ENCODE measurements around the gene CBX3. TPM values are rescaled to one million over a fixed set of nuclear protein-coding genes. Genes with fewer than 3 reads are reported as not detected.
"Not testable (repeated sequence)": the region's sequence is repeated elsewhere in the genome, so short reads cannot be mapped to it uniquely, and the experiment has no call there.

The CBX3 gene
- polyA plus RNA-seq, 3 donors = 301 to 320 (median 315) TPM

DNA sequence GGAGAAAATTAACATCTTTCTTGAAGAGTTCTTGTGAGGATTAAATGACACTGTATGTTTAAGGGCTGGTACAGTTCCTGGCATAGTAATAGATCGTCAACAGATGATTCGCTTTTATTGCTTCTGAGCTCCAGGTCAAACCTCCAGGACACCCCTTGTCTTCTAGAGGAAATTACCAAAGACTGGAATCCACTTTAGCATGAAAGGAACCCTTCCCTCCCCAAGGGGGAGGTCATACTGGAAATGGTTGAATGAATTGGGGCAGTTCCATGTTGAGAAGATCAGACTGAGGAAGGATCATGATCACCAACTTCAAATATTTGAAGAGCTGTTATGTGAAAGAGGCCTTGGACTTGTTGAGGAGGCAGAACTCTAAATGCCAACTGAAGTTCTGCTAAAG lies 40.6 kb upstream of the CBX3 start:
- no peak for DNase-seq

DNA sequence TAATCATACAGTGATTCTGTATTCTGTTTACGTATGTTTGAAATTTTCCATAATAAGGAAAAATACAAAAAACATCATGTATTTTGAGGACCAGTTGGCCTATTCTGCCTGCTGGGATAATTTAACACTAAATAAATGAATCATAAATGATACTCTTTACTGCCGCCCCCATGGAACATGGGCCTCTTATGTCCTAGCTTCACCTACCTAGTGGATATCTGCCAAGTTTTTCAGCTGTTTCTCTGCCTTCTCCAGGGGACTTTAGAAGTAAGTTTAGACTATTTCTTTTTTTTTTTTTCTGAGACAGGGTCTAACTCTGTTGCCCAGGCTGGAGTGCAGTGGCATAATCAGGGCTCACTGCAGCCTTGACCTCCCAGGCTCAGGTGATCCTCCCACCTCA lies 39.1 kb upstream of the CBX3 start:
- DNase-seq = no peak

DNA sequence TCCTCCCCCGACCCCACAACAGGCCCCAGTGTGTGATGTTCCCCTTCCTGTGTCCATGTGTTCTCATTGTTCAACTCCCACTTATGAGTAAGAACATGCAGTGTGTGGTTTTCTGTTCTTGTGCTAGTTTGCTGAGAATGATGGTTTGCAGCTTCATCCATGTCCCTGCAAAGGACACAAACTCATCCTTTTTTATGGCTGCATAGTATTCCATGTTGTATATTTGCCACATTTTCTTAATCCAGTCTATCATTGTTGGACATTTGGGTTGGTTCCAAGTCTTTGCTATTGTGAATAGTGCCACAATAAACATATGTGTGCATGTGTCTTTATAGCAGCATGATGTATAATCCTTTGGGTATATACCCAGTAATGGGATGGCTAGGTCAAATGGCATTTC lies 37.7 kb upstream of the CBX3 start:
- not testable (repeated sequence) for DNase-seq

DNA sequence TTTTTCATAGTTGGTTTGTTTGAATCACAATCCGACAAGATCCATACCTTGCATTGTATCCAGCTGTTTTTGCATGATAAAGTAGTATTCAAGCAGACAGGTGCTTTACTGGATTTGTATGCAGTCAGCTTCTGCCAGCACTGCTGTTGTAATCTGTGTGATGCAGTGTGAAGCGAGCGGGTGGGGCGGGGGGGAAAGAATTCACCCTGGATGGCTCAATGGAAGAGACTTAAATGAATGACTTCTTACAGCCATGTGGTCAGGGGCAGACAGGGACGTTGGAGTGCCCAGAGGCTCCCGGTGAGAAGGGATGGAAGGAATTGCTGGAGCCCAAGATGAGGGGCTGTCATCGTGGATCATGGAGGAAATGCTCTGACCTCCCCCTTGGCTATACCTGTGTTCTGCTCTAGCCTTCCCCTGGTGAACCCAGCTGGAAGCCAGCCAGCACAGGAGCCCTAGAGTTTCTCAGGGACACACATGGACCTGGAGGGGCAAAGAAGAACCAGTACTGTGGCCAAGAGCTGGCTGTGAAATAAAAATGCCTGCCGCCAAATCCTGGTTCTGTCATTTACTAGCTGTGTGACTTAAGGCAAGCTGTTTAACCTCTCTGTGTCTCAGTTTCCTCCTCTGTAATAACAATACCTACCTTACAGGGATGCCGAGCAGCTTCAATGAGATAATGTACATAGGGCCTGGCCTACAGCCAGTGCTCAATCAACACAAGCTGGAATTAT lies 35.4 kb upstream of the CBX3 start:
- DNase-seq = no peak

DNA sequence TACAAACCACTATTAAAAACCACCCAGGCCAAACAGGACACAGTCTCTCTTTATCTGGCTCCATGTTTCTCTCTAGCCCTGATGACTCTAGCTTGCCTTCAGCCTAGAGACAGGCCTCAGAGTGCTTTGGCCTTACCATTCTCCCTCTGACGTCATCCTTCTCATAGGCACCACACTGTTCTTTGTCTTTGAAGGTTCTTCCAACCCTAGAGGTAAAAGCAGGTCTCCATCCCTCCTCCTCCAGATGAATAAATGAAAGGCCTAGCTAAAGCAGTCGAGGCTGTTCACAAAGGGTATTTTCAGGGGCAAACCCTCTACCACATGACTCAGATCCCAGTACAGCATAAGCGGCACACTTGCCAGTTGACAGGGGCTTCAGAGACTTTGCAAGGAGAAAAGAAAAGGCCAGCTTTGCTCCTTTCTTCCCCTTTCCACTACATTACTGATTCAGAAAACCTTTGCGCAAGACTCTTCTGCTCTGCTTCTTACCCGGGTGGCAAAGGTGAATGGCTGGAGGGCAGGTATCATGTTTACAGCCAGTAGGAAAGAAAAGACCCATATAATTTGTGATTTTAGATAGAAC lies 34.8 kb upstream of the CBX3 start:
- no peak for DNase-seq

DNA sequence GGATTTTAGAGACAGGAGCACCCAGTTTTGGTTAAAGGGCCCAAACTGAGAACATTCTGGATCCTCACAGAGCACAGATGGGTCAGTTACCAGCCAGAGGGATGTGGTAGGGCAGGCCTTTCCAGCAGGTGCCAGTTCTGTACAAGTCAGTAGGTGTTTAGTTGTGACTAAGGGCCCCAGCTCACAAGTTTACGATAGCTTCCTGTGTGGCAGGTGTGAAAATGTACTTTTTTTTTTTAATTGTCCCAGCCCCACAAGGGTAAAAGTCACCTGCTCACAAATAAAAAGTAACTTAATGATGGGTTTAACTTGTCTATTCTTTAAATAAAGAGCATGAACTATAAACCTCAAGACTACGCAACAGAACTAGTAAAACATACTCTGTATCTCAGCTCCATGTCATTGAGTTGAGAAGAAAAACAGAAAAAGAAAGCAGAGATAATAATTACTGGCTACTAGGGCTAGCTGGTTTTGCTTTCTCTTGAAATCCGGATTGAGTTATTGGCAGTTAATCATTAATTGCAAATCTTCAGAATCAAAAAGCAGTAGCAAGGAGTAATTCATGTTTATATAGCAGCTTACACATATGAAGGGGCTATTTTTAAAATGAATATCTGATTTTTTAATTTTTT lies 34.1 kb upstream of the CBX3 start:
- DNase-seq = no peak

DNA sequence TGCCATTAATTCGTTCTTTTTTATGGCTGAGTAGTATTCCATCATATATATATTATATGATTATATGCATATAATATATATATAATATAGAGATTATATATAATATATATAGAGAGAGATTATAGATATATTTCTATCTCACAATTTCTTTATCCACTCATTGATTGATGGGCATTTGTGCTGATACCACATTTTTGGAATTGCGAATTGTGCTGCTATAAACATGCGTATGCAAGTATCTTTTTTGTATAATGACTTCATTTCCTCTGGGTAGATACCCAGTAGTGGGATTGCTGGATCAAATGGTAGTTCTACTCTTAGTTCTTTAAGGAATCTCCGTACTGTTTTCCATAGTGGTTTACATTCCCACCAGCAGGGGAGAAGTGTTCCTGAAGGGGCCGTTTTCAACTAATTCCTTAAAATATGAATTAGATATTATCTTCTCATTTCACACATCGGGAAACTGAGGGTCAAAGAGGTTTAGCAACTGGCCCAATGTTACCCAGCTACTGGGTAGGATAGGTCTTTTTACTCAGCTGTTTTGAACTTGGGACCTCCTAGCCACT lies 33.0 kb upstream of the CBX3 start:
- no peak for DNase-seq

DNA sequence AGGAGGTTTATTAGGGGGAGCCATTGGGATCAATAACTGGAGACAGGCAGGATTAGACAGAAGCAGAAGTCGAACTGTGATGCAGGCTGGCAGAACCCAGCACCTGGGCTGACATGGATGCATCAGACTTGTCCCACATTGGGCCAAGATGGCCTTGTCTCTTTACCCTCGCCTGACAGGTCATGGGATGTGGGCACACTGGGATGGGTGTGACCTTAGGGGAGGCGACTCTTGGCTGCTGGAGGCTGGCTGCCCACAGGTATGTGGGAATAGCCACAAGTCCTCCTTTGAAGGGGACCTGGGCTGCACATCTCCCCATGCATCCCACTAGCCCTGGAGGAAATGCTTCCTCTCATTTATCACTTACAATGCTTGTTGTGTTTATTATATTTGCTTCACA lies 32.3 kb upstream of the CBX3 start:
- no peak for DNase-seq

DNA sequence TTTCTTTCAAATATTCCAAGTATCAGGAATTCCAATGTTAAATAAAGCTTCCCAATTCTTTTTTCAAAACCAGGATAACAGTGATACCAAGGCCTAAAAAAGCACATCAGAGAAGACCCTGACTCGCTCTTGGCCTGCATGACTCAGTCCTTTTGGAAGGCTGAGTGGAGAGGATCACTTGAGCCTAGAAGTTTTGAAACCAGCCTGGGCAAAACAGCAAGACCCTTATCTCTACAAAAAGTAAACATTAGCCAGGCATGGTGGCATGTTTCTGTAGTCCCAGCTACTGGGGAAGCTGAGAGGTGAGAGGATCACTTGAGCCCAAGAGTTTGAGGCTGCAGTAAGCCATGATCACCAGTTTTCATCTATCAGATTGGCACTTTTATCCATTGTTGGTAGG lies 30.9 kb upstream of the CBX3 start:
- DNase-seq = no peak

DNA sequence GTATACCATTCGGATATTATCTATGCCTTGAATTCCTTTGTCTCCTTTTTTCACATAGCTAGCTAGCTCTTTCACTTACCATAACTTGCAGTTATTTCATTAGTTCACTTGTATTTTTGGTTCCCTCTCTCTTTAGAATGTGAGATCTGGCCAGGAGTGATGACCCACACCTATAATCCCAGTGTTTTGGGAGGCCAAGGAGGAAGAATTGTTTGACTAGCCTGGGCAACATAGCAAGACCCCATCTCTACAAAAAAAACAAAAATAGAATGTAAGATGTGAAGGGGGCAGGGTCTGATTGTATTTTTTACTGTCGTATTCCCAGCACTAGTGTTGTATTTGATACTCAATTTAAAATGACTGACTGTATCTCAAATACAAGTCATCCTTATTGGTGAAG lies 29.9 kb upstream of the CBX3 start:
- no peak for DNase-seq

DNA sequence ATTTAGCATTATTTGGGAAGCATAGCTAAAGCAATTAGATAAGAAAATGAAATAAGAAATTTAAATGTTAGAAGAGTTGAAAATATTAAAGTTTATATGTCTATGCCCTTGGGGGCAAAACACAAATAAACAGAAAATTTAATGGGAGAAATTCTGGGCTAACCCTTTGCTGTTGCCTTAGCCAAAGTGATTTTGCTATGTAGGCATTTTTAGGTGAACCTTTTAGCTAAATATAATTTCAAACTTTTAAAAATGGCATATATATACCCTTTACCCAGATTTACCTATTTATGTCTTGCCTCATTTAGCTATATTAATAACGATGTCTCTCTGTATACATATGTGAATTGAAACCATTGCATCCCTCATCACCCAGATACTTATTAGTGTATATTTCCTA lies 29.5 kb upstream of the CBX3 start:
- DNase-seq = no peak

DNA sequence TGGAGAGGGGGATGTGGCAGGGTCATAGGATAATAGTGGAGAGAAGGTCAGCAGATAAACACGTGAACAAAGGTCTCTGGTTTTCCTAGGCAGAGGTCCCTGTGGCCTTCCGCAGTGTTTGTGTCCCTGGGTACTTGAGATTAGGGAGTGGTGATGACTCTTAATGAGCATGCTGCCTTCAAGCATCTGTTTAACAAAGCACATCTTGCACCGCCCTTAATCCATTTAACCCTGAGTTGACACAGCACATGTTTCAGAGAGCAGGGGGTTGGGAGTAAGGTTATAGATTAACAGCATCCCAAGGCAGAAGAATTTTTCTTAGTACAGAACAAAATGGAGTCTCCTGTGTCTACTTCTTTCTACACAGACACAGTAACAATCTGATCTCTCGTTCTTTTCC lies 25.6 kb upstream of the CBX3 start:
- DNase-seq = not testable (repeated sequence)

DNA sequence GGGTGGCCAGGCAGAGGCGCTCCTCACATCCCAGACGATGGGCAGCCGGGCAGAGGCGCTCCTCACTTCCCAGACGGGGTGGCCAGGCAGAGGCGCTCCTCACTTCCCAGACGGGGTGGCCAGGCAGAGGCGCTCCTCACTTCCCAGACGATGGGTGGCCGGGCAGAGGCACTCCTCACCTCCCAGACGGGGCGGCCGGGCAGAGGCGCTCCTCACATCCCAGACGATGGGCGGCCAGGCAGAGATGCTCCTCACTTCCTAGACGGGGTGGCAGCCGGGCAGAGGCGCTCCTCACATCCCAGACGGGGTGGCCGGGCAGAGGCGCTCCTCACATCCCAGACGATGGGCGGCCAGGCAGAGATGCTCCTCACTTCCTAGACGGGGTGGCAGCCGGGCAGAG lies 24.8 kb upstream of the CBX3 start:
- not testable (repeated sequence) for DNase-seq

DNA sequence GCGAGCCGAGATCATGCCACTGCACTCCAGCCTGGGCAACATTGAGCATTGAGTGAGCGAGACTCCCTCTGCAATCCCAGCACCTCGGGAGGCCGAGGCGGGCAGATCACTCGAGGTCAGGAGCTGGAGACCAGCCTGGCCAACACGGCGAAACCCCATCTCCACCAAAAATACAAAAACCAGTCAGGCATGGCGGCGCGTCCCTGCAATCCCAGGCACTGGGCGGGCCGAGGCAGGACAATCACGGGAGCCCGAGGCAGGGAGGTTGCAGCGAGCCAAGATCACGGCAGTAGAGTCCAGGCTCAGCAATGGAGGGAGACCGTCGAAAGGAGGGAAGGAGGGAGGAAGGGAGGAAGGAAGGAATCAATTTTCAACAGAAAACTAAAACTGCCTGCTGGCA lies 24.3 kb upstream of the CBX3 start:
- not testable (repeated sequence) for DNase-seq

DNA sequence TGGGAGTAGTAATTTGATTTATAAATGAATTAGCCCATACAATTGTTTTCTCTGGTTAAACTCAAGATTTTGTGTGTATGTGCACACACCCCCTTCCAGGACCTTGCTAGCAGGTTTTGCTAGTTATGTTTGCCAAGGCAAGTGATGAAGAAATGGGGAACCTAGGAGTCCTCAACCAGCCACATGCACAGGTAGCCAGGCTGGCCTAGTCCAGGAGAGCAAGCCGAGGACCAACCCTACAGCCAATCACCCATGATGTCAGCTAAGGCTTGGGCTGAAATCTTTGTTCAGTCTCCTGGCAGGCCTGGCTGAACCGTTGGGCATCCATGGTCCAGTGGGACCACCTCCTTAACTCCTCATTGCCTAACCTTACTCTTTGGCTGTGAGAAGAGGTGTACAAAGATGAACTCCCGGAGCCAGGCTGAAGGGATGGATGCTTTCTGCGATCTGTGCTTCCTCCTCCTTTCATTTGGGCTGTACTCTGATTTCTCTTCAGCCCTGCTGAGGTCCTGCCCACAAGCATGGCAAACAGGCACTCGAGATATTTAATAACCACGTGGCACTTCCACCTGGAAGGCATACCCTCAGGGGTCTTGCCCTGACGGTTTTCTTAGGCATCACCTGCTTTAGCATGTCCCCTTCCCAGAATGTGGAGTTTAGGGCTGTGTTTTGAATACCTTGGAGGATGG lies 23.1 kb upstream of the CBX3 start:
- no peak for DNase-seq

DNA sequence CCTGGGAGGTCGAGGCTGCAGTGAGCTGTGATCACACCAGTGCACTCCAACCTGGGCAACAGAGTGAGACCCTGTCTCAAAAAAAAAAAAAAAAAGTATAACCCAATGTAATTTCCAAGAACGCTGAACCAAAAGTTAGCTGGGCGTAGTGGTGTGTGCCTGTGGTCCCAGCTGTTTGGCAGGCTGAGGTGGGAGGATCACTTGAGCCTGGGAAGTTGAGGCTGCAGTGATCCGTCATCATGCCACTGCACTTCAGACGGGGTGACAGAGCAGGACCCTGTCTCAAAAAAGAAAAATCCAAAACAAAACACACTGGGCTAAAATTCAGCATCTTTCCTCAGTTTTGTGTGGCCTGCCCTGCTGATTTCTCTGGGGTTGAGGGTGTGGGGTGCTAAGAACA lies 22.1 kb upstream of the CBX3 start:
- no peak for DNase-seq

DNA sequence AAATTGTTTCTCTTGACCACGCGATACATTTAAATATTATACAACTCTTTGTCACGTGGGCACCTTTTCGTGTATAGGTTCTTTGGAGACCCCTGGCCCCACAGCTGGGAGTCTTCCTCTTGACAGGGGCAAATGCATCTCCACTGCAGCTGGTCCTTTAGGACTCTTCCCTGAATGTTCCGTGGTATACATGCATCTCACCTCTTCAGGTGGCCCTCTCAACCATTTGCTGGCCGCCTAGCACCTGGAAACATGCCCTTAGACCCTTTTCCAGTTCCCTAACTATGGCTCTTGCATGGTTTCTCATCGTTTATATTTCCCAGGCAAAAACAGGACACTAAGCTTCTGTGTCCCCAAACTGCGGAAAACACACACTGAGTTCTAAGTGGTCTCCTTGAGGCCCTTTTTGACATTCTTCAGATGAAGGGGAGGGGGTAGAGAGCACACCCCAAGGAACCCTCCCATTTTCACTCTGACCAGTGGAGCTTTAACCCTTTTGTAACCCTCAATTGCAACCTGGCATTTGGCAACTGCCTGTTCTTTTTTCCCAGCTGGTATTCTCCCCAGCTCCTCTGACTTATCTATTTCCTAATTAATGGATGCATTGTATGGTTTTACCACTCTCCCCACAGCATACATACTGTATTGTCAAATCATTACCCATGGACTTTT lies 21.6 kb upstream of the CBX3 start:
- no peak for DNase-seq

DNA sequence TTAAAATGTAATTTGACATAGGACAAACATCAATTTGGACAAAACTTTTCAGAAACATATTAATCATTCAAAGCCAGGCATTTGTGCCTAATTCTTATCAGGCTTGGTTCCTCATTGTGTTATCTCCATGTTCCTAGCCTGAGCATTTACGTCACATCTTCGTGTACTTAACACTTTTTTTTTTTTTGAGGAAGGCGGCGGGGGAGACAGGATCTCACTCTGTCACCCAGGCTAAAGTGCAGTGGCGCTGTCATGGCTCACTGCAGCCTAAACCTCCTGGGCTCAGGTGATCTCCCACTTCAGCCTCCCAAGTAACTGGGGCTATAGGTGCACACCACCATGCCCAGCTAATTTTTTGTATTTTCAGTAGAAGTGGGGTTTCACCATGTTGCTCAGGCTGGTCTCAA lies 20.8 kb upstream of the CBX3 start:
- no peak for DNase-seq

DNA sequence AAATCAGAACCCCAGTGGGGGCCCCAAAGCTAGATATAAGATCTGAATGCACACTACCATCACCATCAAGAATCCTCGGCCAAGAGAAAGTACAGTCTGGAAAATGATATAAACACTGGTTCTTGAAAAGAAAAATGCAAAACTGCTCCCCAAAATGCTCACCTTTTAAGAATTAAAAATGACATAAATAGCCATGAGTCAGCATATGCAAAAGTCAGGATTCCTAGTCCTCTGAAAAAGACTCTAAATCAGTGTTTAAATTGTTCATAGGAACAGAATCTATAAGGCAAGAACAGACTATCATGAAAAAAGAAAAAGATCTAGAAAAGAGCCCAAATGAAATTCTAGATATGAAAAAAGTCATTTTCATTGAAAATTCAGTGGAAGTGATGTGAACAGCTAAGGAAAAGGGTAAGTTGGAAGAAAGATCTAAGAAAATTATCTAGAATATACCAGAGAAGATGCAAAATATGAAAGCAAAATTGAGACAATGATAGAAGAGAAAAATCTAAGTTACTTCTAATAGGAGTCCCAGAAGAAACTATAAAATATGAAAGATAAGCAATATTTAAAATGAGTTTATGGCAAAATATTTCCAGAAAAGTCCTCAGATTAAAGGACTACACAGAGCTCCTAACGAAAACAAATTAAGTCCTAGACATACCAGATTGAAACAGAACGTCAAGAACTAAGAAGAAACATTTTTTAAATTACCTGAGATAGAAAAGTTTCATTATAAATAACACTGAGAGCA lies 19.9 kb upstream of the CBX3 start:
- no peak for DNase-seq

DNA sequence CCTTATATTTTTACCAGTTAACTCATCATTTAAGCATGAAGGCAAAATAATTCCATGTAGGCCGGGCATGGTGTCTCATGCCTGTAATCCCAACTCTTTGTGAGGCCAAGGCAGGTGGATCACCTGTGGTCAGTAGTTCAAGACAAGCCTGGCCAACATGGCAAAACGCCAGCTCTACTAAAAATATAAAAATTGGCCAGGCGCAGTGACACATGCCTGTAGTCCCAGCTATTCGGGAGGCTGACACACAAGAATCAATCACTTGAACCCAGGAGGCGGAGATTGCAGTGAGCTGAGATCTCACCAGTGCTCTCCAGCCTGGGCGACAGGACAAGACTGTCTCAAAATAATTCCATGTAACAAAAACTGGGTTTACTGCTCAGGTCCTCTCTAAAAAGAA lies 19.3 kb upstream of the CBX3 start:
- no peak for DNase-seq

DNA sequence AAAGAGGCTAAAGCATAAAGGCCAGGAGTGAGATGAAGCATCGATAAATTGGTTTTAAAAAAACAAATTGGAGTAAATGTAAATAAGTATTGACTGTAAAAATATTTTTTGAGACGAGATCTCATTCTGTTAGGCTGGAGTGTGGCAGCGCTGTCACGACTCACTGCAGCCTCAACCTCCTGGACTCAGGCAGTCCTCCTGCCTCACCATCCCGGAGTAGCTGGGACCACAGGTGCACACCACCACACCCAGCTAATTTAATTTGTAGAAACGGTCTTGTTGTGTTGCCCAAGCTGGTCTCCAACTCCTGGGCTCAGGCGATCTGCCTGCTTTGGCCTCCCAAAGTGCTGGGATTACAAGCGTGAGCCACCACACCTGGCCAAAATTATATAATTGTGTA lies 18.8 kb upstream of the CBX3 start:
- no peak for DNase-seq
